Loucy (cell line): ENCODE measurements around the gene ISCU.

Source experiments
- CTCF ChIP-seq: fragments of 200-600 bp; sonication (generic); conservative IDR thresholded peaks from 2 replicates; pipeline ENCODE4 v1.5.1; 2014; ENCODE audit warnings: mild to moderate bottlenecking, antibody characterized with exemption, low read length
- EZH2phosphoT487 ChIP-seq: fragments of 200-600 bp; IDR thresholded peaks from 2 replicates; pipeline ENCODE4 v1.6.1; 2018; ENCODE audit warnings: antibody characterized with exemption, mild to moderate bottlenecking, moderate library complexity, borderline replicate concordance

DNA sequence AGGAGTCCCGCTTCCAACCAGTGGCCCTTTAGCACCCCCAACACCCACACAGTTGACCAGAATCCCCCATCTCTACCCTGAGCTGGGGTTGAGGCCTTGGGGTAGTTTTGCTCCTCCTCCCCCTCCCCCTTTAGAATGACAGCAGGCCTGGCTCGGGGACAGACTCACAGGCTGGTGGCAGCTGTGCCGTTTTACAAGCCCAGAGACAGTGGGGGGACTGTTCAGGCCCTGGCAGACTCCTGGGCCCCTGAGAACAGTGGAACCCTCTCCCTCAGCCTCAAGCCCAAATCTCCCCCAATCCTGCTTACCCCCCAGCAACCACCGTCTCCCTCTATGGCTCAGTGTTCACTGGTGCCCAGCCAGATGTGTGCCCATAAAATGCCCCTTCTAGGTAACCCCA lies 25.4 kb downstream of the ISCU start:
- TF ChIP-seq CTCF (no peak), EZH2phosphoT487 (no peak)
